PFSK-1 (cell line): Measurements from ENCODE around the gene SNX30.

ENCODE experiments used
- FOXP2 ChIP-seq: optimal IDR thresholded peaks from 2 replicates; pipeline ENCODE3; 2011; ENCODE audit warnings: borderline replicate concordance, control low read depth, inconsistent platforms; ENCODE audit not compliant: insufficient read depth; ENCODE audit errors: extremely low read length, extremely low read depth
- POLR2AphosphoS5 ChIP-seq: IDR thresholded peaks from 2 replicates; pipeline ENCODE4 v1.6.1; 2012; ENCODE audit warnings: low read depth, mild to moderate bottlenecking, control low read depth, low read length, moderate library complexity
- REST ChIP-seq, 2 experiments: IDR thresholded peaks; 2 replicates each; pipeline versions ENCODE4 v1.6.1 to v1.8.0; 2011 to 2012; ENCODE audit warnings: low read depth in 2 of 2, low read length in 2 of 2, control low read depth in 1 of 2, inconsistent platforms in 1 of 2, mild to moderate bottlenecking in 1 of 2, moderate library complexity in 1 of 2; ENCODE audit not compliant: insufficient read depth in 1 of 2
- SIN3A ChIP-seq: IDR thresholded peaks from 2 replicates; pipeline ENCODE4 v1.6.1; 2012; ENCODE audit warnings: mild to moderate bottlenecking, low read length, moderate library complexity, borderline replicate concordance; ENCODE audit not compliant: insufficient read depth
- TAF1 ChIP-seq: IDR thresholded peaks from 2 replicates; pipeline ENCODE4 v1.6.1; 2012; ENCODE audit warnings: low read length, control low read depth, borderline replicate concordance; ENCODE audit not compliant: insufficient read depth

The SNX30 gene

DNA sequence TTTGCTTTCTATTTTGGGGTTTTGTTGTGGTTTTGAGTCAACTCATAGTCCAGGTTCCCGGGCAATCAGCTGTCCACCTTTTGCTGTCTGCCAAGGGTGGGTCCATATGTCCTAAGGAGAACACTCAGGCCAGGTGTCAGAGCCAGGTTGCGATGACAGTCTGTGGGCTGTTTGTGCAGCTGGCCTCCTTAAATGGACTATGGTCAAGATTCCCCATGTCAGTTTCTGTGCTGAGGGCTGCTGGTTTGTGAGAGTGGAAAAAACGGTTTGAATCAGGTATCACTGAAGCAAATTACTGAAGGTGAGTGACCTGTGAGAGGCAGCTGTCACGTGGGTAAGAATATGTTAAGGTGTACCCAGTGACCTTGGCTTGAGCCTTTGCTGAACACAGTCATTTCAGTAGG, 33.0 kb downstream of the SNX30 start:
- no peak for TF ChIP-seq FOXP2
- no peak for TF ChIP-seq REST (IDR thresholded peaks at IDR 0.05; ENCODE audit: insufficient read depth in 1 of 2, low read depth in 2 of 2, low read length in 2 of 2)
- TF ChIP-seq SIN3A, result no peak
- no peak for TF ChIP-seq POLR2AphosphoS5
- no peak for TF ChIP-seq TAF1

GRCh38 chr9:112784020-112784785, 33.6 kb downstream of the SNX30 start:
- TF ChIP-seq TAF1 (no peak), REST (IDR thresholded peaks at IDR 0.05; ENCODE audit: insufficient read depth in 1 of 2, low read depth in 2 of 2, low read length in 2 of 2) (no peak), FOXP2 (no peak), POLR2AphosphoS5 (no peak), SIN3A (no peak)

- TF ChIP-seq POLR2AphosphoS5 (no peak), TAF1 (no peak), SIN3A (no peak)
These were observed 35.4 kb downstream of the SNX30 start for GRCh38 chr9:112785986-112786385.

- TF ChIP-seq POLR2AphosphoS5, result no peak
- TF ChIP-seq REST (IDR thresholded peaks at IDR 0.05; ENCODE audit: insufficient read depth in 1 of 2, low read depth in 2 of 2, low read length in 2 of 2), result no peak
- no peak for TF ChIP-seq TAF1
- TF ChIP-seq SIN3A, result no peak
- TF ChIP-seq FOXP2, result no peak
These were observed 36.4 kb downstream of the SNX30 start for GRCh38 chr9:112786829-112787520.

- TF ChIP-seq TAF1 (no peak), FOXP2 (no peak), SIN3A (no peak), POLR2AphosphoS5 (no peak), REST (IDR thresholded peaks at IDR 0.05; ENCODE audit: insufficient read depth in 1 of 2, low read depth in 2 of 2, low read length in 2 of 2) (no peak)
These were observed 37.4 kb downstream of the SNX30 start for GRCh38 chr9:112787978-112788377.
